MM.1S (cell line): Measurements from ENCODE around the gene LMNTD2.

Experiments
- DNase-seq: peaks from one replicate; pipeline ENCODE4 v3.0.0-alpha.2; 2015
- H2AFZ ChIP-seq: fragments of 300-600 bp; sonication (generic); 2 replicates; pipeline ENCODE4 v1.6.0; 2016; ENCODE audit warnings: antibody characterized with exemption, low read length
- H3F3A ChIP-seq: fragments of 300-600 bp; sonication (generic); 2 replicates; pipeline ENCODE4 v1.6.1; 2016; ENCODE audit warnings: mild to moderate bottlenecking, antibody characterized with exemption, low read length, moderate library complexity, mixed read lengths; ENCODE audit not compliant: insufficient read depth
- H3K27ac ChIP-seq: fragments of 300-600 bp; sonication (generic); 2 replicates; pipeline ENCODE4 v1.5.1; 2016; ENCODE audit warnings: mild to moderate bottlenecking, low read length
- H3K27me3 ChIP-seq: fragments of 300-600 bp; sonication (generic); replicated peaks from 2 replicates; pipeline ENCODE4 v1.6.0; 2016; ENCODE audit warnings: low read length; ENCODE audit not compliant: insufficient read depth
- H3K36me3 ChIP-seq: fragments of 300-600 bp; sonication (generic); replicated peaks from 2 replicates; pipeline ENCODE4 v1.6.1; 2016; ENCODE audit warnings: mild to moderate bottlenecking, low read length, mixed read lengths; ENCODE audit not compliant: insufficient read depth
- H3K4me1 ChIP-seq: fragments of 300-600 bp; sonication (generic); 2 replicates; pipeline ENCODE4 v1.6.1; 2016; ENCODE audit warnings: low read length, mixed read lengths
- H3K4me2 ChIP-seq: fragments of 300-600 bp; sonication (generic); 2 replicates; pipeline ENCODE4 v1.6.0; 2016; ENCODE audit warnings: low read depth, low read length
- H3K4me3 ChIP-seq: fragments of 300-600 bp; sonication (generic); 2 replicates; pipeline ENCODE4 v1.5.1; 2016; ENCODE audit warnings: low read length, mixed read lengths
- H3K79me2 ChIP-seq: fragments of 300-600 bp; sonication (generic); 2 replicates; pipeline ENCODE4 v1.6.1; 2016; ENCODE audit warnings: mixed run types, low read length, mixed read lengths
- H3K9ac ChIP-seq: fragments of 300-600 bp; sonication (generic); 2 replicates; pipeline ENCODE4 v1.6.1; 2016; ENCODE audit warnings: low read length, mixed read lengths
- H3K9me2 ChIP-seq: fragments of 300-600 bp; sonication (generic); replicated peaks from 2 replicates; pipeline ENCODE4 v1.6.1; 2016; ENCODE audit warnings: mild to moderate bottlenecking, low read length, mixed read lengths; ENCODE audit not compliant: insufficient read depth
- H3K9me3 ChIP-seq: fragments of 300-600 bp; sonication (generic); replicated peaks from 2 replicates; pipeline ENCODE4 v1.6.1; 2016; ENCODE audit warnings: mild to moderate bottlenecking, low read length, mixed read lengths; ENCODE audit not compliant: insufficient read depth
- H4K20me1 ChIP-seq: fragments of 300-600 bp; sonication (generic); 2 replicates; pipeline ENCODE4 v1.6.1; 2016; ENCODE audit warnings: mild to moderate bottlenecking, low read length, moderate library complexity, mixed read lengths; ENCODE audit not compliant: insufficient read depth
- CTCF ChIP-seq: fragments of 300-600 bp; sonication (generic); IDR thresholded peaks from 2 replicates; pipeline ENCODE4 v1.5.1; 2016; ENCODE audit warnings: antibody characterized with exemption, low read length, mixed read lengths
- EZH2 ChIP-seq: fragments of 300-600 bp; sonication (generic); optimal IDR thresholded peaks from 2 replicates; pipeline ENCODE3; 2017; ENCODE audit warnings: low read depth, mild to moderate bottlenecking, antibody characterized with exemption, low read length, mixed read lengths
- EZH2phosphoT487 ChIP-seq: fragments of 300-600 bp; sonication (generic); IDR thresholded peaks from 2 replicates; pipeline ENCODE4 v1.6.1; 2018; ENCODE audit warnings: antibody characterized with exemption, low read length

The LMNTD2 gene

GRCh38 chr11:560305-561147 lies at the start of gene LMNTD2, which contains the start of gene RASSF7:
Gene LMNTD2 (minus strand): TSS chr11:560738. CDS start chr11:560716, 22 bp downstream.
Gene RASSF7 (plus strand): TSS chr11:560970. CDS start chr11:561769, 799 bp downstream.
- peak within 1 kb of the TSS; percentile 78 for H3K9ac ChIP-seq
- peaks cover 6% of the 10 kb centered on the region for H3K4me1 ChIP-seq
- H3K36me3 ChIP-seq, result no peaks in the 10 kb centered on the region
- H3K79me2 ChIP-seq, result peaks cover 15% of the 10 kb centered on the region
- peak within 1 kb of the TSS; percentile 98 for H3K4me2 ChIP-seq
- H4K20me1 ChIP-seq, result no peaks in the 10 kb centered on the region
- no peak for TF ChIP-seq EZH2phosphoT487
- TF ChIP-seq EZH2, result no peak
- no peak for TF ChIP-seq CTCF
- H3K27ac ChIP-seq, result peak within 1 kb of the TSS; percentile 15; the same call in 1 of the 2 replicates
- peak within 1 kb of the TSS; percentile 71 for H2AFZ ChIP-seq
- H3K9me2 ChIP-seq, result no peaks in the 10 kb centered on the region
- no peaks in the 10 kb centered on the region for H3K9me3 ChIP-seq
- peak; percentile 94 for DNase-seq
- peak within 1 kb of the TSS; percentile 84 for H3K4me3 ChIP-seq
- 0 out of 2 replicates have a peak, but pooled peaks cover under 1% of the 10 kb centered on the region for H3F3A ChIP-seq
- H3K27me3 ChIP-seq, result peaks cover 24% of the 10 kb centered on the region

GRCh38 chr11:609341-609811 lies 48.8 kb upstream of the LMNTD2 start:
- TF ChIP-seq EZH2 (no peak), CTCF (no peak), EZH2phosphoT487 (no peak)
- peaks cover 7% of the 10 kb centered on the region; the same call in 1 of the 2 replicates for H3K36me3 ChIP-seq
- DNase-seq, result no peak

GRCh38 chr11:608791-609251 lies 48.3 kb upstream of the LMNTD2 start:
- Histone ChIP-seq H3K4me1 (no peaks in the 10 kb centered on the region), H3K27ac (no peak overlapping the region), H3K79me2 (peaks cover 25% of the 10 kb centered on the region; the same call in 1 of the 2 replicates), H3K4me2 (no peak overlapping the region), H3K27me3 (no peaks in the 10 kb centered on the region), H2AFZ (no peak overlapping the region), H3K9ac (no peak overlapping the region), H3K36me3 (peaks cover 12% of the 10 kb centered on the region), H3K9me3 (no peaks in the 10 kb centered on the region), H3F3A (no peaks in the 10 kb centered on the region), H4K20me1 (no peaks in the 10 kb centered on the region), H3K9me2 (no peaks in the 10 kb centered on the region), H3K4me3 (no peak overlapping the region)
- DNase-seq, result no peak
- no peak for TF ChIP-seq EZH2
- no peak for TF ChIP-seq EZH2phosphoT487
- TF ChIP-seq CTCF, result no peak

More at GRCh38 chr11:609341-609811, 48.8 kb upstream of the LMNTD2 start:
- Histone ChIP-seq H3K4me2 (no peak overlapping the region), H3K27ac (no peak overlapping the region), H4K20me1 (no peaks in the 10 kb centered on the region), H3K9me3 (no peaks in the 10 kb centered on the region), H3F3A (no peaks in the 10 kb centered on the region), H3K9me2 (no peaks in the 10 kb centered on the region), H3K27me3 (no peaks in the 10 kb centered on the region), H3K9ac (no peak overlapping the region), H3K4me3 (no peak overlapping the region), H3K79me2 (peaks cover 20% of the 10 kb centered on the region; the same call in 1 of the 2 replicates), H3K4me1 (no peaks in the 10 kb centered on the region), H2AFZ (no peak overlapping the region)
